A549 (cell line): Measurements from ENCODE around the gene OR10D3. TPM values are rescaled to one million over a fixed set of nuclear protein-coding genes. Genes with fewer than 3 reads are reported as not detected.
A peak's percentile ranks its signal among the peaks of the same experiment; 100 is the strongest.

ENCODE experiments used
- ATAC-seq, 2 experiments: fragments of 200-7000 bp in 1 of 2; fragments of >200 bp in 1 of 2; cut with Nextera tagmentation in 1 of 2; cut with Tn5 transposase in 1 of 2; 3 replicates each; pipeline versions ENCODE4 v1.8.0 to v1.9.1; 2018 to 2020; ENCODE audit warnings: mild to moderate bottlenecking in 1 of 2, moderate library complexity in 1 of 2
- CTCF ChIA-PET: fragments of 300-600 bp; sonication (Branson Sonifier 250); formaldehyde crosslinking; extraction: SDS; loops from one replicate; lab custom pipeline; 2021; ENCODE audit warnings: antibody characterized with exemption, inconsistent platforms; lab: Yijun Ruan, JAX
- POLR2A ChIA-PET: fragments of 350-600 bp; formaldehyde crosslinking; extraction: SDS; loops from one replicate; lab custom pipeline; 2021; ENCODE audit warnings: antibody characterized with exemption, inconsistent platforms; lab: Yijun Ruan, JAX
- DNase-seq, 2 experiments: peaks; one replicate each; pipeline versions ENCODE4 v3.0.0 to v3.0.0-alpha.2; 2011 to 2016; ENCODE audit warnings: low read depth in 1 of 2, low spot score in 1 of 2
- FAIRE-seq: peaks from 2 replicates; lab custom pipeline; 2011; peaks lifted over from hg19 to GRCh38; lab: Jason Lieb, UNC
- H3K27ac ChIP-seq, 2 experiments: fragments of >200 bp; sonication (Bioruptor Twin); formaldehyde crosslinking; 3 replicates each; pipeline ENCODE4 v1.5.1; 2016 to 2017
- H3K4me1 ChIP-seq: fragments of >200 bp; sonication (Bioruptor Twin); formaldehyde crosslinking; 3 replicates; pipeline ENCODE4 v1.6.1; 2016
- H3K4me2 ChIP-seq: fragments of >200 bp; sonication (Bioruptor Twin); formaldehyde crosslinking; 3 replicates; pipeline ENCODE4 v1.6.1; 2016
- H3K4me3 ChIP-seq: fragments of >200 bp; sonication (Bioruptor Twin); formaldehyde crosslinking; 3 replicates; pipeline ENCODE4 v1.5.1; 2016
- H3K9me3 ChIP-seq: fragments of >200 bp; sonication (Bioruptor Twin); formaldehyde crosslinking; 3 replicates; pipeline ENCODE4 v1.6.1; 2016
- ATOH8 ChIP-seq: fragments of 250-450 bp; sonication (Bioruptor Pico); IDR thresholded peaks from 2 replicates; pipeline ENCODE4 v1.5.0; 2020; ENCODE audit warnings: low read depth, mild to moderate bottlenecking, moderate library complexity
- BCL3 ChIP-seq: fragments of >200 bp; sonication (Bioruptor Twin); formaldehyde crosslinking; IDR thresholded peaks from 3 replicates; pipeline ENCODE4 v1.6.1; 2016
- CEBPB ChIP-seq, 2 experiments: fragments of >200 bp in 1 of 2; sonication (Bioruptor Twin) in 1 of 2; formaldehyde crosslinking in 1 of 2; IDR thresholded peaks; 2 replicates each; pipeline ENCODE4 v1.6.1; 2012 to 2016
- CHD4 ChIP-seq: fragments of 200-600 bp; sonication (generic); IDR thresholded peaks from 2 replicates; pipeline ENCODE4 v1.6.1; 2016; ENCODE audit warnings: antibody characterized with exemption, mild to moderate bottlenecking, borderline replicate concordance
- ELK1 ChIP-seq: fragments of 150-350 bp; IDR thresholded peaks from 2 replicates; pipeline ENCODE4 v1.6.1; 2014; ENCODE audit warnings: low read depth, mild to moderate bottlenecking, low read length
- FOSL2 ChIP-seq, 2 experiments: fragments of 450-650 bp in 1 of 2; fragments of >200 bp in 1 of 2; sonication (Bioruptor Twin) in 1 of 2; formaldehyde crosslinking; IDR thresholded peaks; 2 replicates each; pipeline versions ENCODE4 v1.5.0 to v1.6.1; 2016 to 2020; ENCODE audit warnings: mild to moderate bottlenecking in 1 of 2, moderate library complexity in 1 of 2
- FOXS1 ChIP-seq: fragments of 250-450 bp; sonication (Bioruptor Pico); IDR thresholded peaks from 2 replicates; pipeline ENCODE4 v1.5.0; 2020; ENCODE audit warnings: mild to moderate bottlenecking, moderate library complexity
- GATA3 ChIP-seq: IDR thresholded peaks from 2 replicates; pipeline ENCODE4 v1.6.1; 2012; ENCODE audit warnings: borderline replicate concordance
- HEYL ChIP-seq: fragments of 250-450 bp; sonication (Bioruptor Pico); IDR thresholded peaks from 2 replicates; pipeline ENCODE4 v1.8.0; 2021; ENCODE audit warnings: mild to moderate bottlenecking, moderate library complexity
- HOXA7 ChIP-seq: fragments of 250-450 bp; sonication (Bioruptor Pico); IDR thresholded peaks from 2 replicates; pipeline ENCODE4 v1.5.0; 2020; ENCODE audit warnings: mild to moderate bottlenecking, moderate library complexity
- JUNB ChIP-seq: fragments of >200 bp; sonication (Bioruptor Twin); formaldehyde crosslinking; IDR thresholded peaks from 2 replicates; pipeline ENCODE4 v1.6.1; 2016
- KDM1A ChIP-seq: fragments of 200-600 bp; sonication (generic); IDR thresholded peaks from 2 replicates; pipeline ENCODE4 v1.6.1; 2016; ENCODE audit warnings: low read depth, mild to moderate bottlenecking
- KDM5A ChIP-seq: fragments of 200-600 bp; sonication (generic); IDR thresholded peaks from 2 replicates; pipeline ENCODE4 v1.6.1; 2016; ENCODE audit warnings: antibody characterized with exemption, mild to moderate bottlenecking
- MAX ChIP-seq: IDR thresholded peaks from 2 replicates; pipeline ENCODE4 v1.6.1; 2012
- MAZ ChIP-seq: fragments of 150-350 bp; IDR thresholded peaks from 2 replicates; pipeline ENCODE4 v1.6.1; 2014; ENCODE audit warnings: antibody characterized with exemption, low read depth, low read length, borderline replicate concordance
- NFE2L2 ChIP-seq: fragments of 150-350 bp; conservative IDR thresholded peaks from 2 replicates; pipeline ENCODE4 v1.6.1; 2014; ENCODE audit warnings: low read length
- NR3C1 ChIP-seq: fragments of >200 bp; sonication (Bioruptor Twin); formaldehyde crosslinking; IDR thresholded peaks from 3 replicates; pipeline ENCODE4 v1.6.1; 2017
- POLR2AphosphoS2 ChIP-seq: conservative IDR thresholded peaks from 2 replicates; pipeline ENCODE4 v1.6.1; 2012; ENCODE audit warnings: low read length, improper control_type of control experiment, inconsistent platforms
- RARB ChIP-seq: fragments of 250-450 bp; sonication (Bioruptor Pico); IDR thresholded peaks from 2 replicates; pipeline ENCODE4 v1.8.0; 2021; ENCODE audit warnings: mild to moderate bottlenecking, moderate library complexity
- REST ChIP-seq: fragments of 200-600 bp; sonication (generic); IDR thresholded peaks from 2 replicates; pipeline ENCODE4 v1.6.1; 2016; ENCODE audit warnings: antibody characterized with exemption, mild to moderate bottlenecking, moderate library complexity
- SMC3 ChIP-seq: fragments of >200 bp; sonication (Bioruptor Twin); formaldehyde crosslinking; IDR thresholded peaks from 3 replicates; pipeline ENCODE4 v1.6.1; 2018; ENCODE audit warnings: inconsistent platforms
- TFCP2L1 ChIP-seq: fragments of 250-450 bp; sonication (Bioruptor Pico); IDR thresholded peaks from 2 replicates; pipeline ENCODE4 v1.5.0; 2021; ENCODE audit warnings: mild to moderate bottlenecking
- ZC3H11A ChIP-seq: fragments of 450-650 bp; IDR thresholded peaks from 2 replicates; pipeline ENCODE4 v1.6.1; 2014; ENCODE audit warnings: antibody characterized with exemption, mild to moderate bottlenecking
- WGBS: methylation state at CpG from one replicate; pipeline ENCODE4 v1.1.6; 2017; ENCODE audit errors: missing lambda C conversion rate; 5-methylcytosine and 5-hydroxymethylcytosine counted together
- polyA plus RNA-seq, 4 experiments: library from polyadenylated mRNA; depleted of rRNA in 3 of 4; stranded (reverse); fragments of >200 nt; fragmentation: RNase III in 1 of 4; extraction: RNeasy Plus Mini Kit Qiagen cat#74134 plus additional on column Dnase treatment in 1 of 4; gene quantifications; 2 replicates in 3 of 4; 3 replicates in 1 of 4; pipeline ENCODE4 v1.2.3, GENCODE V29; 2011 to 2017

The OR10D3 gene
- polyA plus RNA-seq, 2 of the 4 experiments (the other 2 are of a cell fraction): not detected

- TF ChIP-seq KDM1A: no peak
- no peak for TF ChIP-seq REST
- no peak for TF ChIP-seq POLR2AphosphoS2
- TF ChIP-seq MAZ: no peak
- TF ChIP-seq MAX: no peak
- no peak for TF ChIP-seq RARB (CRISPR knock-in tag)
- TF ChIP-seq BCL3: no peak
- no peak for TF ChIP-seq FOXS1 (CRISPR knock-in tag)
- TF ChIP-seq JUNB: no peak
- no peak for TF ChIP-seq GATA3
- TF ChIP-seq KDM5A: no peak
- no peak for TF ChIP-seq ATOH8 (CRISPR knock-in tag)
- TF ChIP-seq HOXA7 (CRISPR knock-in tag): no peak
- TF ChIP-seq CHD4: no peak
- no peak for TF ChIP-seq NFE2L2
- TF ChIP-seq SMC3: no peak
- TF ChIP-seq TFCP2L1 (CRISPR knock-in tag): no peak
- CTCF ChIA-PET: interaction anchor here (1.6 kb wide), 1 partner anchor 130 kb away, joined by 5 read pairs; no protein-coding TSS in a partner anchor
- 36% methylated on average over 7 of the region's 7 CpGs for WGBS
These were observed 15.8 kb downstream of the OR10D3 start for GRCh38 chr11:124198897-124199296.

GRCh38 chr11:124199702-124200101 is 16.6 kb downstream of the OR10D3 start:
- Histone ChIP-seq H3K4me3 (no peak overlapping the region), H3K9me3 (no peaks in the 10 kb centered on the region), H3K4me1 (no peaks in the 10 kb centered on the region), H3K27ac (no peak overlapping the region), H3K4me2 (no peak overlapping the region)
- no peak for FAIRE-seq
- no peak; a peak in 1 of 6 replicates for ATAC-seq
- TF ChIP-seq ZC3H11A: no peak
- TF ChIP-seq FOSL2 (IDR thresholded peaks at IDR 0.05): no peak
- TF ChIP-seq FOSL2 (CRISPR knock-in tag; IDR thresholded peaks at IDR 0.05): peak; percentile 65
- no peak for TF ChIP-seq CEBPB (IDR thresholded peaks at IDR 0.05)
- no peak for TF ChIP-seq ELK1
- TF ChIP-seq HEYL: no peak
- no peak for TF ChIP-seq NR3C1
- no peak for TF ChIP-seq KDM5A
- ChIA-PET CTCF (no interaction called here), POLR2A (no interaction called here)
- WGBS: 6% methylated on average over 1 of the region's 1 CpG
- peak in 1 of 2 experiments; percentile 25 for DNase-seq

More at GRCh38 chr11:124198897-124199296, 15.8 kb downstream of the OR10D3 start:
- H3K9me3 ChIP-seq: no peaks in the 10 kb centered on the region
- no peak for ATAC-seq
- POLR2A ChIA-PET: no interaction called here
- DNase-seq: no peak
- H3K4me1 ChIP-seq: no peaks in the 10 kb centered on the region
- no peak for FAIRE-seq
- H3K4me3 ChIP-seq: no peak overlapping the region
- H3K4me2 ChIP-seq: no peak overlapping the region
- H3K27ac ChIP-seq: no peak overlapping the region
